Activated naive CD4-positive, alpha-beta T cell treated with anti-CD3 and anti-CD28 coated beads, Interleukin-2, amount 50 U/mL, for 72 hours (primary cell): ENCODE results near the gene RNF227. TPM values are rescaled to one million over a fixed set of nuclear protein-coding genes. Genes with fewer than 3 reads are reported as not detected.
"Not testable (repeated sequence)": the region's sequence is repeated elsewhere in the genome, so short reads cannot be mapped to it uniquely, and the experiment has no call there.

ENCODE experiments used
- ATAC-seq, 2 donors: fragments of 150-1000 bp; cut with Tn5 transposase; 2 replicates each; pipeline ENCODE4 v1.10.0; 2021; ENCODE audit warnings: mild to moderate bottlenecking in 2 of 2, moderate library complexity in 2 of 2
- DNase-seq, 2 donors: peaks; one replicate each; pipeline ENCODE4 v3.0.0; 2021 to 2022; ENCODE audit warnings: low spot score in 2 of 2
- H3K27ac Mint-ChIP-seq, 2 donors: one replicate each; pipeline ENCODE4 v1.8.0; 2022; ENCODE audit warnings: mild to moderate bottlenecking in 2 of 2, mixed read lengths in 2 of 2
- H3K36me3 Mint-ChIP-seq, 2 donors: one replicate each; pipeline ENCODE4 v1.8.0; 2022; ENCODE audit warnings: mixed read lengths in 2 of 2
- H3K9me3 Mint-ChIP-seq, 2 donors: one replicate each; pipeline ENCODE4 v1.8.0; 2022; ENCODE audit warnings: mixed read lengths in 2 of 2
- total RNA-seq, 2 donors: library from RNA; stranded (reverse); gene quantifications; one replicate each; pipeline ENCODE4 v1.2.3, GENCODE V29; 2022

Gene RNF227
- total RNA-seq, 2 donors from 2014 or later = 4.8 to 5.3 TPM

DNA sequence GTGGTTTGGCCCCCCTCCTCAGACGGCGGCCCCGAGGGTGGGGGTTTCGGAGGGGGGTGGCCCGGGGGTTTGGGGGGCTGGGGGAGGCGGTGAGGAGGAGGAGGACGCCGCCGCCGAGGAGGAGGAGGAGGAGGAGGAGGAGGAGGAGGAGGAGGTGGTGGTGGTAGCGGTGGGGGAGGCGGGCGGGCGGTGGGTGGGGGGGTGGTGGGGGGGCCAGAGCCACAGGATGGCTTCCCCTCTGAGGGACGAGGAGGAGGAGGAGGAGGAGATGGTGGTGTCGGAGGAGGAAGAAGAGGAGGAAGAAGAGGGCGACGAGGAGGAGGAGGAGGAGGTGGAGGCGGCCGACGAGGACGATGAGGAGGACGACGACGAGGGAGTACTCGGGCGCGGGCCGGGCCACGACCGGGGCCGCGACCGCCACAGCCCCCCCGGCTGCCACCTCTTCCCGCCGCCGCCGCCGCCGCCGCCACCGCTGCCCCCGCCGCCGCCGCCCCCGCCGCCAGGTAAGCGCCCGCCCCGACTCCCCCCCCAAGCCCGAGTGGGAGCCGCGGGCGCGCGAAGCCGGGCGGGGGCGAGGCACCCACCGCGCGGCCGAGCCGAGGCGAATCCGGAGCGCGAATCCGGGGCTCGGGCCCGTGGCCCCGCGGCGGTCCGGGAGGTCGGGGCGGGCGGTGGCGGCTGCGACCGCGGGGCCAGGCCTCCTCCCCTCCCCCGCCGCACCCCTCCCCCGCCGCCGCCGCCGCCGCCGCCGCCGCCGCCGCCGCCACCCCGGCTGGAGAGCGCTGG lies 31.3 kb downstream of the RNF227 start:
- H3K9me3 Mint-ChIP-seq = no peaks in the 10 kb centered on the region
- peaks cover 0 to 8% of the 10 kb centered on the region in 2 donors for H3K36me3 Mint-ChIP-seq
- DNase-seq = peak in 1 of 2 donors; percentile 57
- no peak for ATAC-seq
- peak overlapping the region in 1 of 2 donors; percentile 77 for H3K27ac Mint-ChIP-seq

DNA sequence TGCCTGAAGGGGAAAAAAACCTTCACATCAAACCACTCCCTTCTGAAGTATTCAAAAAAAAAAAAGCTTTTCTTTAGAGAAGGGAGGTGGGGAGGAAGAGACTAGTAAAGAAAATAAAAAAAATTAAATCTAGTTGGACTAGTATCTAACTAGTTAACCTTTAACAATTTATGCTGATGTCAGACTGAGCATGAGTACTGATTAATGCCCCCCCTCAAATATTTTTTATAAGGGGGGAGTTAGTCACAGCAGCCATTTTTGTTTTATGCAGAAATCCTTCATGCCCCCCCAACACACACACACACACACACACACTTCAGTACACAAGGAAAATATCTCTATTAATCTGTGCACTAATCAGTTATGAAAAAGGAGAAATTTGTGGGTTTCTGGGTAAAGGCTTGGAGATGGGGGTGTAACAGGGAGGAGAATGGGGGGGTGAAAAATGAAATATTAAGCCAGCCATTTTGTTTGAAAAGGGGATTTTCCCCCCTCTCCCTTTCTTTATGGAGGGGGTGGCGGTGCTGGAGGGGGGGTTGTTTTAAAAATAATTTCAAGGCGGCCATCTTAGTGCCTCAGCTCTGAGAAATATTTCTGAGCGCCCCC lies 32.2 kb downstream of the RNF227 start:
- ATAC-seq (no peak), DNase-seq (peak in 1 of 2 donors; percentile 34)
- peaks cover 0 to 8% of the 10 kb centered on the region in 2 donors for H3K36me3 Mint-ChIP-seq
- no peaks in the 10 kb centered on the region for H3K9me3 Mint-ChIP-seq
- H3K27ac Mint-ChIP-seq = no peak overlapping the region

DNA sequence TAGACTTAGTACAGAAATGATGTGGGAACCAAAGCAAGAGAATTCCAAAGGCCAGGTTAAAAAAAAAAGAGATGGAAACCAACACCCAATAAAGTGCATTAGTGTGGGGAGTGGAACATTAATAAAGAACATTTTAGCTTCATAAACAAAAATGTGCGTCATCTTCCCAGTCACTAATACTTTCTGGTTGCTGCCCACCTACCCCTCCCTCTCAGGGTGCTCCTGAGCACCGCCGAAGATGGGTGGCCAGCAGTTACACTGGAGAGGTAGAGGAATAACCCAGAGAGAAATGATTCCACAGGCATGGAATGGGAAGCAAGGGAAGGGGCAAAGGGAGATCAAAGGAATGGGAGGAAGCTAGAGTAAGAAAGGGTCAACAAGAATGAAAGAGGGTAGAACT lies 33.5 kb downstream of the RNF227 start:
- no peaks in the 10 kb centered on the region for H3K9me3 Mint-ChIP-seq
- DNase-seq (no peak), ATAC-seq (no peak)
- peaks cover 0 to 8% of the 10 kb centered on the region in 2 donors for H3K36me3 Mint-ChIP-seq
- no peak overlapping the region for H3K27ac Mint-ChIP-seq

DNA sequence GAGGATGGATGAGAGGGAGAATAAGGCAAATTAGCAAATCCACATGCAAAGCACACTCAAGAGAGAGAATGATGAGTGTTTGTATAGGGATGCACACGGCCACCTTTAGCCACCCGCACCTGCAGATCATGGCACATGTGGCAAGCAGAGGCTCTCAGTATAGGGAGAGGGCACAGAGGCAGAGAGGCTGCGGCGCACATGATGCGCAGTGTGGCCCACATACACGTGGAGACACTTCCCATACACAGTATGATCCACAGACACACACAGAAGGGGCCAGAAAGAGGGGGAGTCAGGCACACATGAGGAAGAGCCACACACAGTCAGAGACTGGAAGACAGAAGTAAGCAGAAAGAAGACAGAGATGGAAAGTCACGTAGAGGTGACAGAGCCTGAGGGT lies 34.0 kb downstream of the RNF227 start:
- peaks cover 0 to 8% of the 10 kb centered on the region in 2 donors for H3K36me3 Mint-ChIP-seq
- DNase-seq (peak in 1 of 2 donors; percentile 35), ATAC-seq (no peak)

DNA sequence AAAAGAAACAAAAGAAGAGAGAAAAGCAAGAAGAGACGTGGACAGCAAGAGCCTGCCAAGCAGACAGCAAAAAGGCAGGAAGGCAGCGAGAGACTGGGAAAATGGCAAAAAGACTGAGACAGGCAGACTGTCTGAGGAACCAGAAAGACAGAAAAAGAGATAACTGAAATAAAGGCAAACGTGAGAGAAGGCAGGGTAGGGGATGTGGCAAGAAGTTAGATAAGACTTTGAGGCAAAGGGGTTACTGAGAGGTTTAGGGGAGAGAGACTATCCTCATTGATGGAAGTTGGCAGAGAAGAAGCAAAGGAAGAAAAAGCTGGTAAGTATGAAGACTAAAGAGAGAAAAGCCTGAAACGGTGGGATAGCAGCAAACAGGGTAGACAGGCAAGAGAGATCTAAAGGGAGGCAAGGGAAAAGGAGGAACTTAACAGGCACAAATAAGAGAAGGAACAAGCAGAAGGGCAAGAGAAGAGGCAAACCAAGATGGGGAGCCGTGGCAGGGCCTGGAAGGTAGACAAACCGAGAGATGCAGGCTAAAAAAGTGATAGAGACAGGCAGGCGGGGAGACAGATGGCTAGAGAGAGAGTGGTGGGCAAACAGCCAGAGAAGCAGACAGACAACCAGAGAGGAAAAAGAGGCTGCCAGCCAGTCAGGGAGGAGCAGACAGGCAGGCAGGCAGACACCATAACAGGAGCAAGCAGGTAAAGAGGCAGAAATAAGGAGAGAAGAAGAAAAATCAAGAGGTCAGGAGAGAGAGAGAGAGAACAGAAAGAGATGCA lies 34.6 kb downstream of the RNF227 start:
- Mint-ChIP-seq H3K9me3 (no peaks in the 10 kb centered on the region), H3K36me3 (peaks cover 0 to 7% of the 10 kb centered on the region in 2 donors), H3K27ac (no peak overlapping the region)
- ATAC-seq (no peak), DNase-seq (peak in 1 of 2 donors; percentile 44)

More for the DNA sequence above, 34.0 kb downstream of the RNF227 start:
- H3K9me3 Mint-ChIP-seq = no peaks in the 10 kb centered on the region
- no peak overlapping the region for H3K27ac Mint-ChIP-seq

DNA sequence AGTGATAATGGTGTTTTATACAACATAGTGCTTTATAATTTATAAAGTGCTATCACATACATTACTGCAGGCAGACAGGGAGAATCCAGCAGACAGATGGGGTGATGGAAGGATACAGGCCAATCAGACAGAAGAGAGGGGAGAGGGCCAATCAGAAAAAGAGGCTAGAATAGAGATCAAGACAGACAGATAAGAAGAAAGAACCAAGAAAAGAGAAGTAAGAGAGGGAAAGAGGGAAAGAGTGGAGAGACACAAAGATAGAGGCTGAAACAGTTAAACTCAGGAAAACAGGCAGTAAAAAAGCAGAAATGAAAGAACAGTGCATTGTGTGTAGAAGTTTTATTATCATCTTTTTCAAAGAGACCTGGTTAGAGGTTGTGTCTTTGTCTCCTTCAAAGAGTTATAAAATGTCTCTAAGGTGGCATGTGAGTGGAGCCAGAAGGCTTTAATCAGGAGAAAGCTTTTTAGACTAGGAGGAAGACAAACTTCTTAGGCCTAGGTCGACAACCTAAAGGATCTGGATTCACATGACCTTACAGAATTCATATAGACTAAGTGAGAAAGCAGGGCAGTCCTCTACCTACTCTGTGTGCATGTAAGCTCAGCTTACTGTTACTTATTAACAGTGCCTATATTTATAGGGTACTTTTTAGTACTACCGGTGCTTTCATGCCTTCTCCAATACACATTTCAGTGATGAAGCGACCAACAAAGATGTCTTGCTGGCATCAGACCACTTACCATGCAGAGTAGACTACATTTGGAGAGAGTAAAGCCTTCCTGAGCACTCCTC lies 35.8 kb downstream of the RNF227 start:
- Mint-ChIP-seq H3K27ac (no peak overlapping the region), H3K36me3 (no peaks in the 10 kb centered on the region), H3K9me3 (no peaks in the 10 kb centered on the region)
- no peak for ATAC-seq
- DNase-seq = no peak

DNA sequence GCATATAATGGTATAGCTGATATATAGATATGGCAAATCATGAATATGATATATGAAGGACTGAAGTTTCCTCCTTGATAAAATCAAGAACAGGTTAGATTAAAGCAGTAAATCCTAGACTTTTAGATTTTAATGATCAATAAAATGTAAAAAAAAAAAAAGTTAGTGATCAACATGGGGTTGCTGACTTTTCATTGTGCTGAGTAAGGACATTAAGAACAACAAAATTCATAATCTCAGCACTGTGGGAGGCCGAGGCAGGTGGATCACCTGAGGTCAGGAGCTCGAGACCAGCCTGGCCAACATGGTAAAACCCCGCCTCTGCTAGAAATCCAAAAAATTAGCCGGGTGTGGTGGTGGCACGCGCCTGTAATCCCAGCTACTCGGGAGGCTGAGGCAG lies 37.9 kb downstream of the RNF227 start:
- H3K9me3 Mint-ChIP-seq = no peaks in the 10 kb centered on the region
- H3K36me3 Mint-ChIP-seq = peaks cover 0 to 5% of the 10 kb centered on the region in 2 donors
- ATAC-seq (no peak), DNase-seq (no peak)
- no peak overlapping the region for H3K27ac Mint-ChIP-seq

DNA sequence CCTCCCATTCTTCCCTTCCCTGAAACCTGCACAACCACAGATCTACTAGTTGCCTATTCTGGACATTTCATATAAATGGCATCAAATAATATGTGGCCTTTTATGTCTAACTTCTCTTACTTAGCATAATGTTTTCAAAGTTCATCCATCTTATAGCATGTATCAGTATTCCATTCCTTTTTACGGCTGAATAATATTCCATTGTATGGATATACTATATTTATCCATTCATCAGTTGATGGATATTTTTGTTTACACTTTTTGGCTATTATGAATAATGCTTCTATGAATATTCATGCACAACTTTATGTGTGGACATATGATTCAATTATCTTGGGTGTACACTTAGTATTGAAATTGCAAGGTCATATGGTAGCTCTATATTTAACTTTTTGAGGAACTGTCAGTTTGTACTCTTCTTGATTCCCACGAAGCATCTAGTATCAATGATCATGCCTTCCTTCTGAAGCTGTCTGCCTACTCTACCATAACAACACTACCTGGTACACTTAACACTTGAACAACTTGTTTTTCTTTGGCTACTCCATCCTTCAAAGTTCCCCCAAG lies 40.2 kb downstream of the RNF227 start:
- peaks cover 0 to 5% of the 10 kb centered on the region in 2 donors for H3K36me3 Mint-ChIP-seq
- no peak for ATAC-seq
- DNase-seq = no peak
- no peaks in the 10 kb centered on the region for H3K9me3 Mint-ChIP-seq
- no peak overlapping the region for H3K27ac Mint-ChIP-seq

DNA sequence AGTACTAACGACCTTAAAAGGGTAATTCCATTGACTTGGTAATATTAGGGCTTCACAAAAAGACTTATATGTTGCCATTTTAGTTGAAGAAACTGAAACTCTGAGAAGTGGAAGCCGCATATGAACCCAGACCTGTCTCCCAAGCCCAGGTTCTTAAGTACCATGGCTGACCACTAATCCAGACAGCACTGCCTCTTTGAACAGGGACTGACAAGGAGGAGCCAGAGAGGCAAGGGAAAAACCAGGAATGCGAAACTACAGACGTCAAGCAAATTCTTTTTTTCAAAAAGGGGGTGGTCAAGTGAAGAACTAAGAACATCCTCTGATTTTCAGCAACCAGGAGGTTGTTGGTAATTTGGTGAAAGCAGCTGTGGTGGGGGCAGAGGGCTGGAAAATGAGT lies 43.0 kb downstream of the RNF227 start:
- no peak for ATAC-seq
- no peaks in the 10 kb centered on the region for H3K9me3 Mint-ChIP-seq
- DNase-seq = no peak
- H3K27ac Mint-ChIP-seq = no peak overlapping the region
- peaks cover 0 to 6% of the 10 kb centered on the region in 2 donors for H3K36me3 Mint-ChIP-seq

DNA sequence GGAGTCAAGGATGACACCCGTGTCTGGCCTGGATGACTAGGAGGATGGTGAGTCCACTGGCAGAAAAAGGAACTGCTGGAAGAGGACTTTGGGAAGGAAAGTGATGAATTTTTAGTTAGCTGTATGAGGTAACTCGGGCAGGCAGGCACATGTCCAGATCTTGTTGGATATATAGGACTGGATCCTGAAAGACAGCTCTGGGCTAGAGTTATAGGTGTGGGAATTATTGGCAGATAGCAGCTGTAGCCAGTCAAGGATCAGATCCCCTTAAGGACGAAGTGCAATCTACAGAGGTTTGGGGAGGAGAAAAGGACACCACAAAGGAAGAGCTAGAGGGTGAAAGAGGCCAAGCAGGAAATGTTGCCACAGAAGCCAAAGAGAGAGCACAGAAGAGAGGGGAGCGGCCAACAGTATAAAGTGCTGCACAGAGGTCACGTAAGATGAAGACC lies 48.2 kb downstream of the RNF227 start:
- peak overlapping the region; percentile 62 to 63 for H3K27ac Mint-ChIP-seq
- H3K36me3 Mint-ChIP-seq = peaks cover 0 to 28% of the 10 kb centered on the region in 2 donors
- DNase-seq (no peak), ATAC-seq (peak in 1 of 2 donors; percentile 54)
- no peaks in the 10 kb centered on the region for H3K9me3 Mint-ChIP-seq

DNA sequence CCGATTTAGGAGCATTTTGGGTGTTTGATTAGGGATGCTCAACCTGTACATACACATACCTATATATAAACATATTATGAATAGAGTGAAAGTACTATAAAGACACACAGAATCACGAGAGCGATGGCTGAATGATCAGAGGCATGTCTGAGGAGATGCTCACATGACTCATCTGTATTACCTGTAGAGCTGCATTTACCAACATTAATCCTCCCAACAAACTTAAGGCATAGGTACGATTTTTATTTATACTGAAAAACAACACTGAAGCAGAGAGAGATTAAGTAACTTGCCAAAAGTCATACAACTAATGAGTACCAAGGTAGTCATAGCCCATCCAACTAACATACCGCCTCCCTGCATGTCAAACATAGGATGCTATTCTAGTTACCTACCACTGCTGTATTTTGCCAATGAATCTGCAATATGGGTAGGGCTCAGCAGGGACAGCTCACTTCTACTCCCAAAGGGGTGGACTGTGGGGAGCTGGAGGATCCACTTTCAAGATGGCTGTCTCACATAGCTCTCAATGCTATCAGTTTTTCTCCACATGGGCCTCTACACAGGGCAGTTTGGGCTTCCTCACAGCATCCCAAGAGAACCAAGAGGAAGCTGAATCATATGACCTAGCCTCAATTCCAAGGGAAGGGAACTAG lies 51.0 kb downstream of the RNF227 start:
- H3K36me3 Mint-ChIP-seq = peaks cover 0 to 28% of the 10 kb centered on the region in 2 donors
- ATAC-seq = peak in 1 of 2 donors; percentile 37
- no peak overlapping the region for H3K27ac Mint-ChIP-seq
- no peak for DNase-seq
- H3K9me3 Mint-ChIP-seq = no peaks in the 10 kb centered on the region

DNA sequence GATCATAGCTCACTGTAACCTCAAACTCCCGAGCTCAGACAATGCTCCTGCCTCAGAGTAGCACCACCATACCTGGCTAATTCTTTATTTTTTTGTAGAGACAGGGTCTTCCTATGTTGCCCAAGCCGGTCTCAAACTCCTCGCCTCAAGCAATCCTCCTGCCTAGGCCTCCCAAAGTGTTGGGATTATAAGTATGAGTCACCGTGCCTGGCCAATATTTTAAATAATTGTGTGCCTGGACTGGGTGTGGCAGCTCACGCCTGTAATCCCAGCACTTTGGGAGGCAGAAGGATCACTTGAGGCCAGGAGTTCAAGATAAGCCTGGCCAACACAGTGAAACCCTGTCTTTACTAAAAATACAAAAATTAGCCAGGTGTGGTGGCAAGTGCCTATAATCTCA lies 51.7 kb downstream of the RNF227 start:
- not testable (repeated sequence) for H3K9me3 Mint-ChIP-seq, DNase-seq, ATAC-seq, H3K27ac Mint-ChIP-seq
- H3K36me3 Mint-ChIP-seq = peaks cover 0 to 28% of the 10 kb centered on the region in 2 donors
